H1 (cell line): ENCODE measurements around the gene TGM4. TPM values are rescaled to one million over a fixed set of nuclear protein-coding genes. Genes with fewer than 3 reads are reported as not detected.

Experiments used
- JUND ChIP-seq: IDR thresholded peaks from 2 replicates; pipeline ENCODE4 v1.6.1; 2011; ENCODE audit warnings: mild to moderate bottlenecking, improper control_type of control experiment, low read length
- RNF2 ChIP-seq: fragments of 200-900, 300-1000 bp; sonication (generic); IDR thresholded peaks from 2 replicates; pipeline ENCODE4 v1.7.1; 2016; ENCODE audit warnings: borderline replicate concordance, low read depth, mild to moderate bottlenecking, antibody characterized with exemption, low read length; ENCODE audit not compliant: poor library complexity, severe bottlenecking; ENCODE audit errors: missing control alignments
- polyA plus RNA-seq, 7 experiments: library from polyadenylated mRNA; depleted of rRNA in 3 of 7; stranded (reverse) in 5 of 7; unstranded in 2 of 7; fragments of >200 nt in 5 of 7; fragments of 200-250 nt in 2 of 7; gene quantifications; 1 replicate in 5 of 7; 2 replicates in 1 of 7; 4 replicates in 1 of 7; pipeline versions ENCODE4 v1.2.1 to v1.2.3, GENCODE V29; 2011 to 2013; ENCODE audit warnings: missing spikeins in 2 of 7, mixed read lengths in 2 of 7
- total RNA-seq: library from RNA; stranded (reverse); fragmentation: NEBNext Ultra II Directional; extraction: Animal tissue kit (Norgen Biotek cat#: 25700); gene quantifications from 2 replicates; pipeline ENCODE4 v1.2.1, GENCODE V29; 2021

The TGM4 gene
- total and polyA plus RNA-seq, 2 of the 8 experiments (the other 6 are each of a cell fraction or from before 2014, with no cell fraction given), result 0.02 TPM; not detected in 1

DNA sequence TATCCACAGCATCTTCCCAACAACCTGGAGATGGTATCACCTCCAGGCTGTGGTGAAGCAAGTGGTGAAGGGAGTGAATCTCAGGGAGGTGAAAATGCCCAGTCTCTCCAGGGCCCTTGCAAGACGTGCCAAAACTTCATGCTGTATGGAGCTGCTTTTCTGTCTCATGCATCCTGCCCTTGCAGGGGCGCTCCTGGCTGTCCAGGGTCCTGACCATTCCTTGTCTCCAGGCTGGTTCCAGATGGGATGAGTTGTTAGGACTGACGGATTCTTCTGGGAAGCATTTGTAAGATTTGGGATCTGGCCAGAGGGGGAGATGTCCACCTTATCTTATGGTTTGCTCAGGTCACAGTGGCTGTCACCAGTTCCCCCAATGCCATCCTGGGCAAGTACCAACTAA lies 15.8 kb downstream of the TGM4 start (continued):
- TF ChIP-seq RNF2 (no peak), JUND (no peak)
